ENCODE measurements around the gene KDM7A. TPM values are rescaled to one million over a fixed set of nuclear protein-coding genes. Genes with fewer than 3 reads are reported as not detected.

KDM7A gene
- total and polyA plus RNA-seq, 9 of the 15 experiments (the other 6 are each of a cell fraction or from before 2014, with no cell fraction given): 0.90 to 8.4 (median 7.0) TPM

- TF ChIP-seq CEBPZ (IDR thresholded peaks at IDR 0.05; ENCODE audit: borderline replicate concordance, low read depth, low read length) (no peak), RBM22 (IDR thresholded peaks at IDR 0.05; ENCODE audit: low read depth, low read length, poor library complexity, severe bottlenecking) (no peak), CCAR2 (IDR thresholded peaks at IDR 0.05; ENCODE audit: low read depth, low read length) (no peak), HDAC8 (tag; IDR thresholded peaks at IDR 0.05) (no peak), STAG1 (CRISPR knock-in tag; IDR thresholded peaks at IDR 0.05; ENCODE audit: borderline replicate concordance) (no peak), NR2C2 (CRISPR knock-in tag; IDR thresholded peaks at IDR 0.05) (0 out of 2 replicates have a peak, but pooled peaks have one; percentile 31), NR2C2 (tag; IDR thresholded peaks at IDR 0.05) (no peak), HNRNPLL (IDR thresholded peaks at IDR 0.05; ENCODE audit: low read depth, low read length, poor library complexity, severe bottlenecking) (peak; percentile 26), RFX1 (IDR thresholded peaks at IDR 0.05) (no peak), STAT5A (IDR thresholded peaks at IDR 0.05; ENCODE audit: borderline replicate concordance, low read length) (no peak), KDM5B (IDR thresholded peaks at IDR 0.05; ENCODE audit: insufficient replicate concordance, low read depth, low read length) (no peak), SAFB (IDR thresholded peaks at IDR 0.05; ENCODE audit: borderline replicate concordance, low read depth, low read length) (no peak), ZC3H8 (IDR thresholded peaks at IDR 0.05) (no peak), RREB1 (CRISPR knock-in tag; IDR thresholded peaks at IDR 0.05) (no peak), CTCFL (IDR thresholded peaks at IDR 0.05; ENCODE audit: borderline replicate concordance, insufficient read depth, low read depth, low read length, poor library complexity, severe bottlenecking) (no peak)
These were observed 37.4 kb upstream of the KDM7A start (continued) for GRCh38 chr7:140214075-140214684.

Measured in K562 (cell line).